K562 (cell line): Measurements from ENCODE around the gene VARS1. TPM values are rescaled to one million over a fixed set of nuclear protein-coding genes. Genes with fewer than 3 reads are reported as not detected.
A peak's percentile ranks its signal among the peaks of the same experiment; 100 is the strongest.

Experiments used
- BHLHE40 ChIP-seq: IDR thresholded peaks from 2 replicates; pipeline ENCODE4 v1.6.1; 2011; ENCODE audit warnings: low read length, improper control_type of control experiment
- CBX3 ChIP-seq, 2 experiments: IDR thresholded peaks; 1 replicate in 1 of 2; 2 replicates in 1 of 2; pipeline ENCODE4 v1.6.1; 2012; ENCODE audit warnings: inconsistent platforms in 2 of 2, low read length in 2 of 2, borderline replicate concordance in 1 of 2, control low read depth in 1 of 2
- CBX5 ChIP-seq: IDR thresholded peaks from 2 replicates; pipeline ENCODE4 v1.6.1; 2014; ENCODE audit warnings: low read depth, borderline replicate concordance
- CEBPB ChIP-seq: fragments of 450-650 bp; IDR thresholded peaks from 2 replicates; pipeline ENCODE4 v1.6.1; 2016; ENCODE audit warnings: missing genetic modification characterization, missing compliant biosample characterization
- CXXC5 ChIP-seq: fragments of 250-450 bp; sonication (Bioruptor Pico); IDR thresholded peaks from 2 replicates; pipeline ENCODE4 v1.8.0; 2022; ENCODE audit warnings: inconsistent platforms, mild to moderate bottlenecking, moderate library complexity
- DACH1 ChIP-seq: fragments of 450-650 bp; IDR thresholded peaks from 2 replicates; pipeline ENCODE4 v1.6.1; 2018; ENCODE audit not compliant: partially characterized antibody
- HNRNPK ChIP-seq: fragments of 200-400 bp; formaldehyde crosslinking; IDR thresholded peaks from one replicate; pipeline ENCODE4 v1.6.1; 2018; ENCODE audit warnings: mild to moderate bottlenecking, low read depth, low read length; ENCODE audit not compliant: poor library complexity, severe bottlenecking
- PML ChIP-seq: IDR thresholded peaks from 2 replicates; pipeline ENCODE4 v1.6.1; 2012; ENCODE audit warnings: low read length, inconsistent platforms
- POLR2B ChIP-seq: fragments of 450-650 bp; IDR thresholded peaks from 2 replicates; pipeline ENCODE4 v1.6.1; 2018; ENCODE audit warnings: low read depth; ENCODE audit not compliant: partially characterized antibody
- SMAD4 ChIP-seq: fragments of 250-450 bp; sonication (Bioruptor Pico); conservative IDR thresholded peaks from 2 replicates; pipeline ENCODE4 v1.8.0; 2021; ENCODE audit warnings: inconsistent platforms, mild to moderate bottlenecking, moderate library complexity
- SMARCA5 ChIP-seq: fragments of 450-650 bp; IDR thresholded peaks from 2 replicates; pipeline ENCODE4 v1.6.1; 2016
- SREBF1 ChIP-seq: fragments of 150-350 bp; IDR thresholded peaks from 2 replicates; pipeline ENCODE4 v1.6.1; 2014; ENCODE audit warnings: antibody characterized with exemption, low read depth, low read length, borderline replicate concordance
- TEAD1 ChIP-seq, 2 experiments: fragments of 450-650 bp in 1 of 2; sonication (generic) in 1 of 2; formaldehyde crosslinking; IDR thresholded peaks; 2 replicates each; pipeline versions ENCODE4 v1.4.0 to v1.8.0; 2020 to 2022; ENCODE audit warnings: mild to moderate bottlenecking in 2 of 2, missing genetic modification reagents in 1 of 2
- YY1 ChIP-seq, 3 experiments: IDR thresholded peaks; 2 replicates each; pipeline ENCODE4 v1.6.1; 2011; ENCODE audit warnings: low read length in 2 of 3, mild to moderate bottlenecking in 2 of 3, moderate library complexity in 2 of 3, borderline replicate concordance in 1 of 3, control low read depth in 1 of 3, low read depth in 1 of 3; ENCODE audit not compliant: insufficient read depth in 3 of 3, insufficient replicate concordance in 2 of 3, control insufficient read depth in 1 of 3, insufficient read length in 1 of 3; ENCODE audit errors: extremely low read depth in 1 of 3
- ZEB2 ChIP-seq: fragments of 450-650 bp; IDR thresholded peaks from 2 replicates; pipeline ENCODE4 v1.6.1; 2016
- ZNF263 ChIP-seq: sonication (generic); formaldehyde crosslinking; IDR thresholded peaks from 2 replicates; pipeline ENCODE4 v1.8.0; 2022; ENCODE audit warnings: mild to moderate bottlenecking, missing genetic modification reagents, borderline replicate concordance
- ZNF316 ChIP-seq: fragments of 450-650 bp; IDR thresholded peaks from 2 replicates; pipeline ENCODE4 v1.6.1; 2016
- polyA plus RNA-seq, 8 experiments: library from polyadenylated mRNA; depleted of rRNA in 4 of 8; stranded (reverse) in 5 of 8; unstranded in 3 of 8; fragments of >200 nt; fragmentation: Nextera tagmentation in 2 of 8; fragmentation: Illumina TruSeq in 1 of 8; extraction: Ambion mirVana in 2 of 8; extraction: Trizol in 1 of 8; gene quantifications; 2 replicates each; pipeline versions ENCODE4 v1.2.1 to v1.2.3, GENCODE V29; 2011 to 2014; ENCODE audit warnings: inconsistent platforms in 1 of 8, missing spikeins in 1 of 8
- total RNA-seq, 7 experiments: library from RNA; depleted of rRNA in 6 of 7; stranded (reverse); fragments of >200 nt in 6 of 7; fragmentation: Illumina TruSeq in 2 of 7; extraction: Trizol in 2 of 7; gene quantifications; 2 replicates each; pipeline versions ENCODE4 v1.2.1 to v1.2.3, GENCODE V29; 2011 to 2021; ENCODE audit warnings: low replicate concordance in 1 of 7
- TF ChIP-seq, protein P1 (sequence below): fragments of 450-650 bp; IDR thresholded peaks from 2 replicates; pipeline ENCODE4 v1.6.1; 2016; ENCODE audit warnings: low read depth
- TF ChIP-seq, protein P2 (sequence below): fragments of 450-650 bp; IDR thresholded peaks from 2 replicates; pipeline ENCODE4 v1.6.1; 2016

VARS1 gene
- total and polyA plus RNA-seq, 9 of the 15 experiments (the other 6 are each of a cell fraction or from before 2014, with no cell fraction given) = 2.9 to 488 (median 130) TPM

DNA sequence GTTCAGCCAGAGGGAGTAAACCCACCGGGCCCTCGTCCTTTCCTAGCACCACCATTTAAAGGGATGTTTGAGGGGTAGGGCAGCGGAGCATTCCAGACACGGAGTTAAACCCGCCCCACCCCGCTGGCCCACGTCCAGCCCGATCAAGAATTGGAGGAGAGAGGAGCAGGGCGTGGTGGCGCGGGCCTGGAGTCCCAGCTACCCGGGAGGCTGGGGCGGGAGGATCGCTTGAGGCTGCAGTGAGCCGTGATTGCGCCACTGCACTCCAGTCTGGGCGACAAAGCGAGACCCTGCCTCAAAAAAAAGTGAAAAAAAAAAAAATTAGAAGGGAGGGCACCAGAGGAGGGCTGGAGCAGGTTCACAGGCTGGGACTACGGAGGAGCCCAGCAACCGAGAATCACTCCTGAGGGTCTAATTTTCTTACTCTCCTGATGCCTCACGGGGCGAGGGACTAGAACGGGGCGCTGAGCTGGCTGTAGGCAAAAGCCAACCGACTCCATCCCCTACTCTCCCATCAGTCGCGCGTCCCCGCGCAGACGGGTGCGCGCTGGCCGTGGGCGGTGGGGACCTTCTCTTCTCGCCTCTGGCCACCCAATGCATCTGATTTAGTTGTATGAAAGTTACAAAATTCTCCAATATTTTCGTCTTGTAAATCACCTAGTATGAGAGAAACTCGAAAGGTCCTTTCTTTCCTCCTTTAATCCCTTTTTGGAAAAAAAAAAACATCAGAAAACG is 25.9 kb upstream of the VARS1 start (continued):
- TF ChIP-seq, protein P1, sequence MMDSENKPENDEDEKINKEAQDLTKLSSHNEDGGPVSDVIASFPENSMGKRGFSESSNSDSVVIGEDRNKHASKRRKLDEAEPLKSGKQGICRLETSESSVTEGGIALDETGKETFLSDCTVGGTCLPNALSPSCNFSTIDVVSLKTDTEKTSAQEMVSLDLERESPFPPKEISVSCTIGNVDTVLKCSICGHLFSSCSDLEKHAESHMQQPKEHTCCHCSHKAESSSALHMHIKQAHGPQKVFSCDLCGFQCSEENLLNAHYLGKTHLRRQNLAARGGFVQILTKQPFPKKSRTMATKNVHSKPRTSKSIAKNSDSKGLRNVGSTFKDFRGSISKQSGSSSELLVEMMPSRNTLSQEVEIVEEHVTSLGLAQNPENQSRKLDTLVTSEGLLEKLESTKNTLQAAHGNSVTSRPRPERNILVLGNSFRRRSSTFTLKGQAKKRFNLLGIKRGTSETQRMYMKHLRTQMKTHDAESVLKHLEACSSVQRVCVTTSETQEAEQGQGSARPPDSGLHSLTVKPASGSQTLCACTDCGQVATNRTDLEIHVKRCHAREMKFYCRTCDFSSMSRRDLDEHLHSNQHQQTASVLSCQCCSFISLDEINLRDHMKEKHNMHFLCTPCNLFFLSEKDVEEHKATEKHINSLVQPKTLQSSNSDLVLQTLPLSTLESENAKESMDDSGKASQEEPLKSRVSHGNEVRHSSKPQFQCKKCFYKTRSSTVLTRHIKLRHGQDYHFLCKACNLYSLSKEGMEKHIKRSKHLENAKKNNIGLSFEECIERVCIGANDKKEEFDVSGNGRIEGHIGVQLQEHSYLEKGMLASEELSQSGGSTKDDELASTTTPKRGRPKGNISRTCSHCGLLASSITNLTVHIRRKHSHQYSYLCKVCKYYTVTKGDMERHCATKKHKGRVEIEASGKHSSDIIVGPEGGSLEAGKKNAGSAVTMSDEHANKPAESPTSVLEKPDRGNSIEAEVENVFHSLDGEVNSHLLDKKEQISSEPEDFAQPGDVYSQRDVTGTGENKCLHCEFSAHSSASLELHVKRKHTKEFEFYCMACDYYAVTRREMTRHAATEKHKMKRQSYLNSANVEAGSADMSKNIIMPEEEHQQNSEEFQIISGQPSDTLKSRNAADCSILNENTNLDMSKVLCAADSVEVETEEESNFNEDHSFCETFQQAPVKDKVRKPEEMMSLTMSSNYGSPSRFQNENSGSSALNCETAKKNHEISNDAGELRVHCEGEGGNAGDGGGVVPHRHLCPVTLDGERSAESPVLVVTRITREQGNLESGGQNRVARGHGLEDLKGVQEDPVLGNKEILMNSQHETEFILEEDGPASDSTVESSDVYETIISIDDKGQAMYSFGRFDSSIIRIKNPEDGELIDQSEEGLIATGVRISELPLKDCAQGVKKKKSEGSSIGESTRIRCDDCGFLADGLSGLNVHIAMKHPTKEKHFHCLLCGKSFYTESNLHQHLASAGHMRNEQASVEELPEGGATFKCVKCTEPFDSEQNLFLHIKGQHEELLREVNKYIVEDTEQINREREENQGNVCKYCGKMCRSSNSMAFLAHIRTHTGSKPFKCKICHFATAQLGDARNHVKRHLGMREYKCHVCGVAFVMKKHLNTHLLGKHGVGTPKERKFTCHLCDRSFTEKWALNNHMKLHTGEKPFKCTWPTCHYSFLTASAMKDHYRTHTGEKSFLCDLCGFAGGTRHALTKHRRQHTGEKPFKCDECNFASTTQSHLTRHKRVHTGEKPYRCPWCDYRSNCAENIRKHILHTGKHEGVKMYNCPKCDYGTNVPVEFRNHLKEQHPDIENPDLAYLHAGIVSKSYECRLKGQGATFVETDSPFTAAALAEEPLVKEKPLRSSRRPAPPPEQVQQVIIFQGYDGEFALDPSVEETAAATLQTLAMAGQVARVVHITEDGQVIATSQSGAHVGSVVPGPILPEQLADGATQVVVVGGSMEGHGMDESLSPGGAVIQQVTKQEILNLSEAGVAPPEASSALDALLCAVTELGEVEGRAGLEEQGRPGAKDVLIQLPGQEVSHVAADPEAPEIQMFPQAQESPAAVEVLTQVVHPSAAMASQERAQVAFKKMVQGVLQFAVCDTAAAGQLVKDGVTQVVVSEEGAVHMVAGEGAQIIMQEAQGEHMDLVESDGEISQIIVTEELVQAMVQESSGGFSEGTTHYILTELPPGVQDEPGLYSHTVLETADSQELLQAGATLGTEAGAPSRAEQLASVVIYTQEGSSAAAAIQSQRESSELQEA = peak; percentile 61
- peak; percentile 89 for TF ChIP-seq CEBPB (tag)
- no peak for TF ChIP-seq SREBF1
- no peak for TF ChIP-seq HNRNPK
- peak; percentile 85 for TF ChIP-seq SMAD4 (CRISPR knock-in tag)
- peak; percentile 96 for TF ChIP-seq SMARCA5
- TF ChIP-seq ZNF263 (CRISPR knock-in tag) = peak; percentile 59; the same call in 1 of the 2 replicates
- TF ChIP-seq ZNF316 = peak; percentile 24; the same call in 1 of the 2 replicates
- TF ChIP-seq CBX3 (IDR thresholded peaks at IDR 0.05; ENCODE audit: borderline replicate concordance in 1 of 2, low read length in 2 of 2) = peak in 1 of 2 experiments; percentile 20; a peak in 1 of 3 replicates
- 0 out of 2 replicates have a peak, but pooled peaks have one; percentile 7 for TF ChIP-seq BHLHE40
- TF ChIP-seq YY1 (IDR thresholded peaks at IDR 0.05; ENCODE audit: borderline replicate concordance in 1 of 3, control insufficient read depth in 1 of 3, extremely low read depth in 1 of 3, insufficient read depth in 3 of 3, insufficient read length in 1 of 3, insufficient replicate concordance in 2 of 3, low read depth in 1 of 3, low read length in 2 of 3) = peak in 2 of 3 experiments; percentile 43 to 60
- no peak for TF ChIP-seq DACH1
- no peak for TF ChIP-seq CBX5
- peak; percentile 71 for TF ChIP-seq CXXC5 (CRISPR knock-in tag)
- TF ChIP-seq TEAD1 (CRISPR knock-in tag; IDR thresholded peaks at IDR 0.05) = peak; percentile 39 to 75; a peak in 1 of 4 replicates
- TF ChIP-seq PML = peak; percentile 17; the same call in 1 of the 2 replicates
- TF ChIP-seq, protein P2, sequence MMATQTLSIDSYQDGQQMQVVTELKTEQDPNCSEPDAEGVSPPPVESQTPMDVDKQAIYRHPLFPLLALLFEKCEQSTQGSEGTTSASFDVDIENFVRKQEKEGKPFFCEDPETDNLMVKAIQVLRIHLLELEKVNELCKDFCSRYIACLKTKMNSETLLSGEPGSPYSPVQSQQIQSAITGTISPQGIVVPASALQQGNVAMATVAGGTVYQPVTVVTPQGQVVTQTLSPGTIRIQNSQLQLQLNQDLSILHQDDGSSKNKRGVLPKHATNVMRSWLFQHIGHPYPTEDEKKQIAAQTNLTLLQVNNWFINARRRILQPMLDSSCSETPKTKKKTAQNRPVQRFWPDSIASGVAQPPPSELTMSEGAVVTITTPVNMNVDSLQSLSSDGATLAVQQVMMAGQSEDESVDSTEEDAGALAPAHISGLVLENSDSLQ = no peak
- TF ChIP-seq ZEB2 = no peak
- peak; percentile 56 for TF ChIP-seq POLR2B
